ENCODE data around the gene PFKFB2.

The PFKFB2 gene

GRCh38 chr1:207052911-207053769 lies at the start of gene PFKFB2:
TSS of gene PFKFB2 (plus strand) at chr1:207053275. CDS start at chr1:207054718, 1,443 bp downstream.
- in situ Hi-C loops (cut with MboI; ENCODE audit: low sequenced_read_pairs, unreplicated experiment) = no loop called here
- TF ChIP-seq, protein P1, sequence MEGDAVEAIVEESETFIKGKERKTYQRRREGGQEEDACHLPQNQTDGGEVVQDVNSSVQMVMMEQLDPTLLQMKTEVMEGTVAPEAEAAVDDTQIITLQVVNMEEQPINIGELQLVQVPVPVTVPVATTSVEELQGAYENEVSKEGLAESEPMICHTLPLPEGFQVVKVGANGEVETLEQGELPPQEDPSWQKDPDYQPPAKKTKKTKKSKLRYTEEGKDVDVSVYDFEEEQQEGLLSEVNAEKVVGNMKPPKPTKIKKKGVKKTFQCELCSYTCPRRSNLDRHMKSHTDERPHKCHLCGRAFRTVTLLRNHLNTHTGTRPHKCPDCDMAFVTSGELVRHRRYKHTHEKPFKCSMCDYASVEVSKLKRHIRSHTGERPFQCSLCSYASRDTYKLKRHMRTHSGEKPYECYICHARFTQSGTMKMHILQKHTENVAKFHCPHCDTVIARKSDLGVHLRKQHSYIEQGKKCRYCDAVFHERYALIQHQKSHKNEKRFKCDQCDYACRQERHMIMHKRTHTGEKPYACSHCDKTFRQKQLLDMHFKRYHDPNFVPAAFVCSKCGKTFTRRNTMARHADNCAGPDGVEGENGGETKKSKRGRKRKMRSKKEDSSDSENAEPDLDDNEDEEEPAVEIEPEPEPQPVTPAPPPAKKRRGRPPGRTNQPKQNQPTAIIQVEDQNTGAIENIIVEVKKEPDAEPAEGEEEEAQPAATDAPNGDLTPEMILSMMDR (IDR thresholded peaks at IDR 0.05; ENCODE audit: borderline replicate concordance, control extremely low read depth, extremely low read depth, insufficient read depth, missing control alignments) = no peak
- peak; percentile 94 for DNase-seq (ENCODE audit: low spot score)

GRCh38 chr1:207004931-207005830 lies 47.9 kb upstream of the PFKFB2 start:
- in situ Hi-C loops (cut with MboI; ENCODE audit: low sequenced_read_pairs, unreplicated experiment) = no loop called here
- peak; percentile 56 for DNase-seq (ENCODE audit: low spot score)
- TF ChIP-seq, protein P1 (IDR thresholded peaks at IDR 0.05; ENCODE audit: borderline replicate concordance, control extremely low read depth, extremely low read depth, insufficient read depth, missing control alignments) = peak; percentile 80

DNA sequence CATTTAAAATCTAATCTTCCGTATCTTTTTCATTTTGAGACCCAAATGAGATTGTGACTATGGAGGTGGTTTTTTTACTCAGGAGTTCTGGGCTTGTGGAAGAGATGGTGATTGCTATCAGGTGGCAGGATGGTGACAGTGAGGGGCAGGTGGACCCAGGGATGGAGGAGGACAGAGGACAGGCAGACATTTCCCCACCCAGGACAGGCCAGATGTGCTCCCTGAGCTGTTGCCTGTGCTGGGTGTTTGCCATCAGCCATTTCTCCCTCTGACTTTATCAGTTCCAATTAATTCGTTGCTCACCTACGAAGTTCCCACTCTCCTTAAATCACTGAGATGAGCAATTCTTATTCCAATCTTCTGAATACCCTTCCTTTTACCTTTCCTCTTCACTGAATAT lies 47.0 kb upstream of the PFKFB2 start:
- in situ Hi-C loops (cut with MboI; ENCODE audit: low sequenced_read_pairs, unreplicated experiment) = no loop called here
- TF ChIP-seq, protein P1 (IDR thresholded peaks at IDR 0.05; ENCODE audit: borderline replicate concordance, control extremely low read depth, extremely low read depth, insufficient read depth, missing control alignments) = no peak
- no peak for DNase-seq (ENCODE audit: low spot score)

- TF ChIP-seq, protein P1 (IDR thresholded peaks at IDR 0.05; ENCODE audit: borderline replicate concordance, control extremely low read depth, extremely low read depth, insufficient read depth, missing control alignments) = no peak
- no peak for DNase-seq (ENCODE audit: low spot score)
- in situ Hi-C loops (cut with MboI; ENCODE audit: low sequenced_read_pairs, unreplicated experiment) = no loop called here
These were observed 46.2 kb upstream of the PFKFB2 start for GRCh38 chr1:207006914-207007313.

- DNase-seq (ENCODE audit: low spot score) = no peak
- in situ Hi-C loops (cut with MboI; ENCODE audit: low sequenced_read_pairs, unreplicated experiment) = no loop called here
- TF ChIP-seq, protein P1 (IDR thresholded peaks at IDR 0.05; ENCODE audit: borderline replicate concordance, control extremely low read depth, extremely low read depth, insufficient read depth, missing control alignments) = no peak
These were observed 45.6 kb upstream of the PFKFB2 start for GRCh38 chr1:207007352-207008033.

Measured in GM13976 (cell line).